Mesenteric fat pad (tissue), 1 donor: ENCODE measurements around the gene FEM1B. TPM values are rescaled to one million over a fixed set of nuclear protein-coding genes. Genes with fewer than 3 reads are reported as not detected.

ENCODE experiments used
- DNase-seq: peaks from one replicate; pipeline ENCODE4 v3.0.0-alpha.2; 2020; ENCODE audit warnings: low spot score
- total RNA-seq: library from RNA; stranded (reverse); fragmentation: NEBNext Ultra II Directional; extraction: Animal tissue kit (Norgen Biotek cat#: 25700); gene quantifications from one replicate; pipeline ENCODE4 v1.2.1, GENCODE V29; 2021
- donor health status: DM: yes; HTN: yes; CAD: no.

FEM1B gene
- total RNA-seq, 1 donor from 2014 or later, result 48.7 TPM

- no peak for DNase-seq
Measured at GRCh38 chr15:68258692-68259091, 18.9 kb upstream of the FEM1B start.

GRCh38 chr15:68259883-68260282 lies 17.7 kb upstream of the FEM1B start:
- DNase-seq, result no peak

- no peak for DNase-seq
Measured at GRCh38 chr15:68261241-68261640, 16.3 kb upstream of the FEM1B start.

DNA sequence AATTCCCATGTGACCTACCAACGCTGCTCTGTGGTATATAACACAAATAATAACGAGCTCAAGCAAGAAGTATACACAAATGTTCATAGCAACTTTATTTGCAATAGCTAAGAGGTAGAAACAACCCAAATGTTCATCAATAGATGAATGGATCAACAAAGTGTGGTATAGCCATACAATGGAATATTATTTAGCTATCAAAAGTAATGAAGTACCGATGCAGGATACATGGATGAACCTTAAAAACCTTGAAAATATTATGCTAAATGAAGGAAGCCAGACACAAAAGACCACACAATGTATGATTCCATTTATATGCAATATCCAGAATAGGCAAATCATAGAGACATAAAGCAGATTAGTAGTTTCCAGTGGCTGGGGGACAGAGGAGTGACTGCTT lies 15.6 kb upstream of the FEM1B start:
- no peak for DNase-seq

DNA sequence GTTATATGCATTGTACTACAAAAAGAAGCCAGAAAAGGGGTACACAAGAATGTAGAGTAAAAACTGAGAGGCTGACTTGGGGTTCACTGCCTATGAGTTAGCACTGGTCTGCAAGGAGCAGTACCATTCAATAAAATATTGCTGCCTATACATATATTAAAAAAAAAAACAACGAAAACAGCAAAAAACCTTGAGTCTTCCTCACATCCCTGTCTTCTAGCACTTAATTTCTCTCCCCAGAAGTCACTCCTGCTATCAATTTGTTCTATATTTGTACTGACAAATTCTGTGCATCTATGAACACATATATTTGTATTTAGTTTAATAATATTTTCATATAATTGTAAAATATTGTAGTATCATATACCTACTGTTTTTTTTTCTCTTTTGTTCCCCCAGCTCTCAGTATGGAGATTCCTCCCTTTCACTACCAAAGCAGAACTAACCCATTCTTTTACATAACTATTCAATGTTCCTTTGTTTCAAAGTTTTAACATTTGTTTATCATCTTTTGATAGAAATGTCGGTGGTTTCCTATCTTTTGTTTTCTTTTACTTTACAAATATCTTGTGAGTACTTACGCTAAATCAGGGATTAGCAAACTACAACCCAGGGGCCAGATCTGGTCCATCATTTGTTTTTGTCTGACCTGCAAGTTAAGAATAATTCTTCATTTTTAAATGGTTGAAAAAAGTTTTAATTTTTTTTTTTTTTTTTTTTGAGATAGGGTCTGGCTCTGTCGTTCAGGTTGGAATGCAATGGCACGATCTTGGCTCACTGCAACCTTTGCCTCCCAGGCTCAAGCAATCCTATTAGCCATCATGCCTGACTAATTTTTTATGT lies 14.8 kb upstream of the FEM1B start:
- DNase-seq, result no peak

DNA sequence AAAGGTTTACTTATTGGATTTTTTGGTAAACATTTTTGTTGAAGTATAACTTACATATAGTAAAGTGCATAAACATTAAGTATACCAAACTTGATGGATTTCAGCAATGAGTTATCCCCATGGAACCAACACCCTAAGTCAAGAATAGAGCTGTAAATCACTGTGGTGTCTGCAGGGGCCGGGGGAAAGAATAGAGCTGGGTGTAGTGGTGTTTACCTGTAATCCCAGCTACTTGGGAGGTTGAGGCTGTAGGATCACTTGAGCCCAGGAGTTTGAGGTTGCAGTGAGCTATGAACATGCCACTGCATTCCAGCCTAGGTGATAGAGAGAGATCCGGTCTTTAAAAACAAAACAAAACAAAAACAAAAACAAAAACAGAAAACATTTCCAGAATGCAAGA lies 13.3 kb upstream of the FEM1B start:
- DNase-seq, result no peak

GRCh38 chr15:68265081-68265480 lies 12.5 kb upstream of the FEM1B start:
- DNase-seq, result no peak

DNA sequence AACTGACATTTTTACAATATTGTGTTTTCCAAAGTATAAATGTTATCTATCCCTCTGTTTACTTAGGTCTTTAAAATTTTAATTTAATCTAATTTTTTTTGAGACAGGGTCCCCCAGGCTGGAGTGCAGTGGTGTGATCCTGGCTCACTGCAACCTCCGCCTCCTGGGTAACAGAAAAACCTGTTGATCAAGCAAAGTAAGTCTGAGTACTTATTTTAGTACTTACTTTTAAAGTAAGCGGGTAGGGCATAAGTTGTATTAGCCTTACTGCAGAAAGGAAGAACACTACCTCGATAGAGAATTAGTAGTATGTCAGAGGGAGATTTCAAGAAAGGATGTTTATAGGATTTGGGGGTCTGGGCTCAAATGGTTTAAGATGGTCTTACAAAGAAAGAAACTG lies 11.9 kb upstream of the FEM1B start:
- no peak for DNase-seq

- DNase-seq, result no peak
Measured at GRCh38 chr15:68268405-68268804, 9.1 kb upstream of the FEM1B start.

DNA sequence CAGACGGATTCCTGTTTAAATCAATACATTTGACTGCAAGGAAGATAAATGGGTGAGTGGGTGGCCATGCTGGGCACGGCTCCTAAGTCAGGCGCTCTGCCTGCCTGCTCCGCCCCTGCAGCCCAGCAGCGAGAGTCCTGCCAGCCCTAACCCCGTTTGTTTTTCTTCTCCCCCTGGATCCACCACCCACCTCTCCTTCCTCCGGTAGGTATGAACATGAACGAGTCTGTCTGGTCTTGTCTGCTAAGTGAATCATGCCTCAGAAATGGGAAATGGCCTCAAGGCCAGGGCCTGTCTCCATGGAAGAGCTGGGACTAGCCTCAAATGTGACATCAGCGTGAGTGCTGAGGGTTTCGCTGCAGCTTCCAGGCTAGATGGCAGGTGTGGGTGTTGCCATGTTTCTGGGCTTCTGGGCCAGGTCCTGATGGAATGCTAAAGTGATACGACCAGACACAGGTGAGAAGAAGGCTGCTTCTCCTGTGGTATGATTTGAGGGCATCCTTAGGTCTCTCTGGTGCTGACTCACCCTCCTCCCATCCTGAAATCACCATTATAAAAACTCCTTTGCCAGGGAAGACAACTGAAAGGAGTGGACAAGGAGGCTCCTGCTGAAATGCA lies 5.6 kb upstream of the FEM1B start:
- no peak for DNase-seq

DNA sequence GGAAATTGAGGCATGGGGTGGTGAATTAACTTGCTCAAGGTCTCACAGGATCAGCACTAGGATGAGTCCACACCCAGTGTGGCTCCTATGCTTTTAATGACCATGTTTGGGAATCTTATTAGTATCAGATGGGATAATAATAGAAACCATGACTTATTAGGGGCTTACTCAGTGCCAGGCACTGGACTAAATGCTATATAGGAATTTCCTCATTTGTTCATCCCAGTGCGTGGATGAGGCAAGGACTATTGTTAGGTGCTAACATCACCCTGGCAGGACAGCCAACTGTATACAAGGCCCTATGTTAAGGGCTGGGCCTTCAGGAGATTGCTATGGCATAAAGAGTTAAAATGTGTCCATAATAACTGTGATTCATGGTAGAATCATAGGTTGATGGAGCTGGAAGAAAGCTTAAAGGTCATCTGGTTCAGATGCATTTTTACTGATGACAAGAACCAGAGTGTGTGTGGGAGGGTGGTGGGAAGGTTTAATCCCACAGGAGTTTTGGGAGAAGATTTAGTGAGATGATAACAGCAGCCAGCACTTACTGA lies 4.7 kb upstream of the FEM1B start:
- no peak for DNase-seq

DNA sequence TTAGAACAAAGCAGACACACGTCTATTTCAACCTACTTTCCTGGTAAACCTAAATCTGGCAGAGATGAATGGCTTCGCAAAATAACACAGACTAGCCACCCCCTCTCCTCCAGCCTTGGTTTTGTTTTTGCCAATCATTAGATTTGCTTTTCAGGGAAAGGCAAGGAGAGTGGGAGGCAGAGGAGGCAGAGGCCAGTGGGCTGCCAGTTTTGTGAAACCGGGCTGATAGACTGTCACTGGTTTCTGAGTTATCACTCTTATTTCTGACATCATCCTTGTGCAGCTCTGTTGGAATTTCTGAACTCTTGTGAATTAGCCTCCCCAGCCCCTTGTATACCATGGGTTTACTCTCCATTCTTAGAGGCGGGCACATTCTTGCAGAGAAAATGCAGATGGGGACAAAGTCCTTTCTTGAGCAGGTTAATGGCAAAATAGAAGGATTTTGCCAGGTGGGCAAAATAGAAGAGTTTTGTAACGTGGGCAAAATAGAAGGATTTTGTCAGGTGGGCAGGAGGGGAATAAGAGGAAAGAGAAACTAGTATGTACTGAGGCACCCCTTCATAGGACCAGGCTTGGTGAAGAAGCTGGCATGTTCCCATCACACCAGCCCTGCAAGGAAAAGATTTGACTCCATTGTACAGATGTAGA lies 3.2 kb upstream of the FEM1B start:
- DNase-seq, result no peak

DNA sequence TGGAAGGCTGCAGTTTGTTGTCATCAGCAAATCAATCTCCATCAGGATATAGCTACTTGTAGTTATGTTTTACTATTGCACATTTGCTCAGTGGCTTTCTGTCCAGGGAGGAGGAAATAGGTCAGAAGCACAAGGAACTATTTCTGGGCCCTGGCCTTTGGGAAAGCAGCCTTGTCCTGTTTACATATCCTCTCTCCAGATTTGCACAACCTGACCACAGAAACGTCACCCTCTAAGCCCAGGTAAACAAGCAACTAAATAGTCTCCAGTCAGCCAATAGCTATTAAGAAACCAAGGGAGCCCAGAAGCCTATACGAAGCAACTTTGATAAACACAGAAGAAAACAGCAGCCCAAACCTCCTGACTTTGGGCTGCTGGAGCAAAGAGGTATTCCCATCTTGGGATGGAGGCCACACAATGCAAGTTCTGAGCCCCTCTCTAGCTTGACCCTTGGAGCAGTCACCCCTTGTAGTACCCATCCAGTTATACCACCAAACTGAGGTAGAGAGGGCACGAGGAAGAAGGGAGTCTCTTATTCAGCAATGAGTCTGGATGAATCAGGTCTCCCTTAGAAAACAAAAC lies 2.3 kb upstream of the FEM1B start:
- DNase-seq, result no peak

GRCh38 chr15:68276668-68277067 lies 877 bp upstream of the FEM1B start:
- DNase-seq, result no peak

GRCh38 chr15:68277131-68277602 lies 378 bp upstream of the FEM1B start:
- DNase-seq, result no peak

DNA sequence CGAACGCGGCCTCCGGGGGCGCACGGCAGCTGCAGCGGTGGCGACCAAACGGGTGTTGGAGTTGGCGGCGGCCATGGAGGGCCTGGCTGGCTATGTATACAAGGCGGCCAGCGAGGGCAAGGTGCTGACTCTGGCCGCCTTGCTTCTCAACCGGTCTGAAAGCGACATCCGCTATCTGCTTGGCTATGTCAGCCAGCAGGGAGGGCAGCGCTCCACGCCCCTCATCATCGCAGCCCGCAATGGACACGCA lies 725 bp downstream of the FEM1B start:
- DNase-seq, result no peak

- no peak for DNase-seq
Measured at GRCh38 chr15:68278595-68279405, 1.3 kb downstream of the FEM1B start.

GRCh38 chr15:68279779-68280753 lies 2.5 kb downstream of the FEM1B start:
- no peak for DNase-seq

- DNase-seq, result no peak
Measured at GRCh38 chr15:68281008-68281407, 3.5 kb downstream of the FEM1B start.

DNA sequence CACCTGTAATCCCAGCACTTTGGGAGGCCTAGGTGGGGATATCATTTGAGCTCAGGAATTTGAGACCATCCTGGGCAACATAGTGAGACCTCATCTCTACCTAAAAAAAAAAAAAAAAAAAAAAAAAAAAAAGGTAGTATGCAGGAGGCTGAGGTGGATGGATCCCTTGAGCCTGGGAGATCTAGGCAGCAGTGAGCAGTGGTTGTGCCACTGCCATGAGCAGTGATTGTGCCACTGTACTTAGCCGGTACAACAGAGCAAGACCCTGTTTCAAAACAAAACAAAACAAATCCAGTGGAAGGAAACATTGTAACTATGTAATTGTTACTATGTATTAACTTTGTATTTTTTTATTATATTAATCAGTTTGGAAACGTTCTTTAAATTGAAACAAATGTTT lies 5.9 kb downstream of the FEM1B start:
- DNase-seq, result no peak
